MCF 10A (cell line): Measurements from ENCODE around the gene LIG1. TPM values are rescaled to one million over a fixed set of nuclear protein-coding genes. Genes with fewer than 3 reads are reported as not detected.

ENCODE experiments used
- BruUV-seq: library from RNA; stranded (reverse); fragments of 400-500 nt; replicated peaks from 2 replicates; lab custom pipeline; 2021; lab: Mats Ljungman, UMichigan
- CTCF ChIA-PET: fragments of 300-600 bp; sonication (Branson Sonifier 250); formaldehyde crosslinking; extraction: SDS; loops from one replicate; lab custom pipeline; 2021; ENCODE audit warnings: antibody characterized with exemption, inconsistent platforms; lab: Yijun Ruan, JAX
- POLR2A ChIA-PET: fragments of 300-600, 350-650 bp; sonication (Branson Sonifier 250); formaldehyde crosslinking; extraction: SDS; loops from one replicate; lab custom pipeline; 2020; ENCODE audit warnings: antibody characterized with exemption, inconsistent platforms; lab: Yijun Ruan, JAX
- DNase-seq: peaks from one replicate; pipeline ENCODE4 v3.0.0-alpha.2; 2018; ENCODE audit not compliant: unreplicated experiment
- H3K27ac Mint-ChIP-seq: one replicate; pipeline ENCODE4 v1.8.0; 2022; ENCODE audit warnings: mild to moderate bottlenecking, low read depth, mixed read lengths; ENCODE audit not compliant: unreplicated experiment
- H3K27me3 Mint-ChIP-seq: one replicate; pipeline ENCODE4 v1.8.0; 2022; ENCODE audit warnings: mixed read lengths; ENCODE audit not compliant: insufficient read depth, unreplicated experiment
- H3K36me3 Mint-ChIP-seq: one replicate; pipeline ENCODE4 v1.8.0; 2022; ENCODE audit warnings: mild to moderate bottlenecking, moderate library complexity, mixed read lengths; ENCODE audit not compliant: insufficient read depth, unreplicated experiment
- H3K4me1 Mint-ChIP-seq: one replicate; pipeline ENCODE4 v1.8.0; 2022; ENCODE audit warnings: mixed read lengths; ENCODE audit not compliant: insufficient read depth, unreplicated experiment
- H3K4me3 Mint-ChIP-seq: one replicate; pipeline ENCODE4 v1.8.0; 2022; ENCODE audit warnings: mild to moderate bottlenecking, moderate library complexity, mixed read lengths; ENCODE audit not compliant: unreplicated experiment
- H3K9me3 Mint-ChIP-seq: one replicate; pipeline ENCODE4 v1.8.0; 2022; ENCODE audit warnings: mixed read lengths; ENCODE audit not compliant: unreplicated experiment
- intact Hi-C: fragments of 100-400 bp; cut with micrococcal nuclease; formaldehyde crosslinking; loops from 2 replicates; pipeline ENCODE4 v1.14.1; 2022
- total RNA-seq: library from RNA; stranded (reverse); gene quantifications from 2 replicates; pipeline ENCODE4 v1.2.3, GENCODE V29; 2022
- TF ChIP-seq, protein P1 (sequence below): fragments of 200-600 bp; IDR thresholded peaks from one replicate; pipeline ENCODE4 v1.8.0; 2022; ENCODE audit warnings: antibody characterized with exemption, mild to moderate bottlenecking; ENCODE audit not compliant: unreplicated experiment

LIG1 gene
- total RNA-seq, 1 experiment from 2014 or later, result 14.6 TPM

DNA sequence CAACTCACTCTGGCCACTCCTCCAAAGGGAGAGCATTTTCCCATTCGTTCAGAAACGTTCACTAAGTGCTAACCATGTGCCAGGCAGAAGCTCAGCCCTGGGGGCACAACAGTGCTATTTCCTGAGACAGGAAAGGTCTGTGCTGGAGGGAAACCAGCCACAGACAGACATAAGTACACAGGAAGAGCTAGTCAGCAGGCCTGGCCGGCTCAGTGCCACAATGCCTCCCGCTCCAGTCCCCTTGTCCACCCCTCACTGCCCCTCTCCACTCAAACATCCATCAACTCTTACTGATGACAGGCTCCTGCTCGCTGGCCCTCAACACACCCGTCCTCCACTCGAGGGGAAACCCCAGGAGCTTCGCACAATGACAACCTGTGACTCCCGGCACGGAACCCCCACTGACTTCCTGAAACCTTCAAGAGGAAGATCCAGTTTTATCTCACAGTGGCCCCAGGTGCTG, 48.2 kb downstream of the LIG1 start:
- TF ChIP-seq, protein P1, sequence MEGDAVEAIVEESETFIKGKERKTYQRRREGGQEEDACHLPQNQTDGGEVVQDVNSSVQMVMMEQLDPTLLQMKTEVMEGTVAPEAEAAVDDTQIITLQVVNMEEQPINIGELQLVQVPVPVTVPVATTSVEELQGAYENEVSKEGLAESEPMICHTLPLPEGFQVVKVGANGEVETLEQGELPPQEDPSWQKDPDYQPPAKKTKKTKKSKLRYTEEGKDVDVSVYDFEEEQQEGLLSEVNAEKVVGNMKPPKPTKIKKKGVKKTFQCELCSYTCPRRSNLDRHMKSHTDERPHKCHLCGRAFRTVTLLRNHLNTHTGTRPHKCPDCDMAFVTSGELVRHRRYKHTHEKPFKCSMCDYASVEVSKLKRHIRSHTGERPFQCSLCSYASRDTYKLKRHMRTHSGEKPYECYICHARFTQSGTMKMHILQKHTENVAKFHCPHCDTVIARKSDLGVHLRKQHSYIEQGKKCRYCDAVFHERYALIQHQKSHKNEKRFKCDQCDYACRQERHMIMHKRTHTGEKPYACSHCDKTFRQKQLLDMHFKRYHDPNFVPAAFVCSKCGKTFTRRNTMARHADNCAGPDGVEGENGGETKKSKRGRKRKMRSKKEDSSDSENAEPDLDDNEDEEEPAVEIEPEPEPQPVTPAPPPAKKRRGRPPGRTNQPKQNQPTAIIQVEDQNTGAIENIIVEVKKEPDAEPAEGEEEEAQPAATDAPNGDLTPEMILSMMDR, result no peak
- Mint-ChIP-seq H3K36me3 (peaks cover 12% of the 10 kb centered on the region), H3K27ac (peak overlapping the region; percentile 49), H3K4me3 (no peak overlapping the region), H3K27me3 (no peaks in the 10 kb centered on the region), H3K9me3 (no peaks in the 10 kb centered on the region), H3K4me1 (no peaks in the 10 kb centered on the region)
- ChIA-PET POLR2A (no interaction called here), CTCF (interaction anchor here (0.6 to 1.3 kb wide), 3 partner anchors 30 to 159 kb away, joined by 3 to 6 read pairs (median 4); no protein-coding TSS in a partner anchor)
- intact Hi-C loops, result no loop called here
- DNase-seq, result peak; percentile 69
- no TSS peak for BruUV-seq

DNA sequence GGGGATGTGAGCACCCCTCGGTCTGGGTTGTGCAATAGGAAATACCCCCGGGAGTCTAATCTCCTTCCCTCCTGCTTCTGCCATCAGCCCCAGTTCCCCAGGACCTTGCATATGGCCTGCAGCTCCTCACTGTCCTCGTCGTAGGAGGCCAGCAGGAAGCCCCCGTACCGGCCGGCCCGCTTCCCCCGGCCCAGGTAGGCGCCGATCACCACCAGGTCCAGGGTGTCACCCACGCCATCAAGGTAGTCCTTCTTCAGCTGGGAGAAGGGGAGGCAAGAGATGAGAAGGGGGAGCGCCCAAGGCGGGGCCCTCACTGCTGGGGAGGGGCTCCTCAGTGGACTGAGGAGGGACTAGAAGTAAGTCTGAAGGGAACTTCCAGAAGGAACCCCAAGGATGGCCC, 49.1 kb downstream of the LIG1 start:
- H3K9me3 Mint-ChIP-seq, result no peaks in the 10 kb centered on the region
- ChIA-PET POLR2A (no interaction called here), CTCF (interaction anchor here (1.3 to 1.4 kb wide), 2 partner anchors 13 to 158 kb away, joined by 6 to 7 read pairs; no protein-coding TSS in a partner anchor)
- no peak overlapping the region for H3K27ac Mint-ChIP-seq
- TF ChIP-seq, protein P1, result no peak
- H3K36me3 Mint-ChIP-seq, result peaks cover 12% of the 10 kb centered on the region
- no peaks in the 10 kb centered on the region for H3K27me3 Mint-ChIP-seq
- H3K4me3 Mint-ChIP-seq, result no peak overlapping the region
- no peak for DNase-seq
- intact Hi-C loops, result no loop called here
- H3K4me1 Mint-ChIP-seq, result no peaks in the 10 kb centered on the region
- no TSS peak for BruUV-seq

DNA sequence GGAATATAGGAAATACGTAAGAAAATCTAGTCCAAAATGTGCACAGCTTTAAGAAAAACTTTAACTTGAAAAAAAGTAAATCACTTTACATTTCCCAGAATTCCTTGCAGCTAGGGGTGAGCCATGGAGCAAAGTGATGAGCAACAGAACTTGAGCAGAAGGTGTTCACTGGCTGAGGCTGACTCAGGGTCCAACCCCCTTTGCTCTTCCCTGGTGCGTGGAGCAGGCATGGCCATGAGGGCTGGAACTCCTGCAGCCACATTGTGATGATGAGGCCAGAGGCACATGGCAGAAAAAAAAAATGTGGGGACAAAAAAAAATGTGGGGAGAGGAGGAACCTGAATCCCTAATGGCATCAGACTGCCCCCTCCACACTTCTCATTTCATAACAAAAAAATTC, 49.6 kb downstream of the LIG1 start:
- Mint-ChIP-seq H3K9me3 (no peaks in the 10 kb centered on the region), H3K36me3 (peaks cover 17% of the 10 kb centered on the region), H3K4me3 (no peak overlapping the region), H3K27me3 (no peaks in the 10 kb centered on the region), H3K4me1 (no peaks in the 10 kb centered on the region), H3K27ac (no peak overlapping the region)
- intact Hi-C loops, result no loop called here
- no peak for DNase-seq
- TF ChIP-seq, protein P1, result no peak
- POLR2A ChIA-PET, result interaction anchor here (0.9 kb wide), 1 partner anchor 9 kb away, joined by 4 read pairs; the partner anchor contains the start of gene PLA2G4C
- no TSS peak for BruUV-seq
- CTCF ChIA-PET, result interaction anchor here (1.4 kb wide), 1 partner anchor 12 kb away, joined by 7 read pairs; no protein-coding TSS in a partner anchor

DNA sequence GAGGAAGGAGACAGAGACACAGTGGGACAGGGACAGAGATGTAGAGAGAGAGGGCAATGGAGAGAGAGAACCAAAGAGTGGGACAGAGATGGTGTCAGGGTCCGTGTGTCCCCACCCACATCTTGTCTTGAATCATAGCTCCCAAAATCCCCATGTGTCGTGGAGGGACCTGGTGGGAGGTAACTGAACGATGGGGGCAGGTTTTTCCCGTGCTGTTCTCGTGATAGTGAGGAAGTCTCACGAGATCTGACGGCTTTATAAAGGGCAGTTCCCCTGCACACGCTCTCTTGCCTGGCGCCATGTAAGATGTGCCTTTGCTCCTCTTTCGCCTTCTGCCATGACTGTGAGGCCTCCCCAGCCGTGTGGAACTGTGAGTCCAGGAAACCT, 52.0 kb downstream of the LIG1 start:
- POLR2A ChIA-PET, result no interaction called here
- no TSS peak for BruUV-seq
- no peak for DNase-seq
- H3K27ac Mint-ChIP-seq, result no peak overlapping the region
- CTCF ChIA-PET, result no interaction called here
- no peaks in the 10 kb centered on the region for H3K4me1 Mint-ChIP-seq
- no peaks in the 10 kb centered on the region for H3K9me3 Mint-ChIP-seq
- peaks cover 22% of the 10 kb centered on the region for H3K36me3 Mint-ChIP-seq
- H3K27me3 Mint-ChIP-seq, result no peaks in the 10 kb centered on the region
- no peak overlapping the region for H3K4me3 Mint-ChIP-seq
- TF ChIP-seq, protein P1, result no peak
- intact Hi-C loops, result no loop called here
